ENCODE results near the gene DTYMK. TPM values are rescaled to one million over a fixed set of nuclear protein-coding genes. Genes with fewer than 3 reads are reported as not detected.

DTYMK gene
- total RNA-seq, 1 experiment from 2014 or later = 66.3 TPM

Other genes starting within 250 kb of the DTYMK start
- 102 and 117 TPM in 2 replicates for gene STK25, start 178.2 kb downstream of the DTYMK start, total RNA-seq (2022)
- gene BOK, start 128.1 kb downstream of the DTYMK start, total RNA-seq (2022) = 15.5 and 18.6 TPM in 2 replicates
- gene THAP4, start 49.7 kb downstream of the DTYMK start, total RNA-seq (2022) = 64.5 and 91.8 TPM in 2 replicates
- 70.9 and 72.8 TPM in 2 replicates for gene ATG4B, start 49.1 kb downstream of the DTYMK start, total RNA-seq (2022)
- gene ING5, start 15.2 kb upstream of the DTYMK start, total RNA-seq (2022) = 27.8 and 35.5 TPM in 2 replicates
- 37.5 and 41.5 TPM in 2 replicates for gene D2HGDH, start 47.8 kb upstream of the DTYMK start, total RNA-seq (2022)
- gene GAL3ST2, start 90.0 kb upstream of the DTYMK start, total RNA-seq (2022) = 0.37 TPM in 1 of 2 replicates, not detected in the other
- gene NEU4, start 122.4 kb upstream of the DTYMK start, total RNA-seq (2022) = not detected in 2 replicates
- not detected in 2 replicates for gene PDCD1, start 172.1 kb upstream of the DTYMK start, total RNA-seq (2022)
- not detected in 2 replicates for gene RTP5, start 182.9 kb upstream of the DTYMK start, total RNA-seq (2022)